SJCRH30 (cell line): ENCODE measurements around the gene LDHAL6B. TPM values are rescaled to one million over a fixed set of nuclear protein-coding genes. Genes with fewer than 3 reads are reported as not detected.

Experiments
- DNase-seq, 2 experiments: peaks; one replicate each; pipeline ENCODE4 v3.0.0-alpha.2; 2015 to 2020
- H3K27ac ChIP-seq: fragments of 250-450 bp; sonication (Bioruptor Pico); 2 replicates; pipeline ENCODE4 v1.5.1; 2020; ENCODE audit warnings: mild to moderate bottlenecking, moderate library complexity
- H3K27me3 ChIP-seq: fragments of 250-450 bp; sonication (Bioruptor Pico); 2 replicates; pipeline ENCODE4 v1.5.1; 2020; ENCODE audit warnings: mild to moderate bottlenecking, moderate library complexity
- H3K36me3 ChIP-seq: fragments of 250-450 bp; sonication (Bioruptor Pico); 2 replicates; pipeline ENCODE4 v1.5.1; 2020; ENCODE audit warnings: mild to moderate bottlenecking, moderate library complexity
- H3K4me1 ChIP-seq: fragments of 250-450 bp; sonication (Bioruptor Pico); 2 replicates; pipeline ENCODE4 v1.5.1; 2020; ENCODE audit warnings: mild to moderate bottlenecking, moderate library complexity
- H3K4me3 ChIP-seq: fragments of 250-450 bp; sonication (Bioruptor Pico); 2 replicates; pipeline ENCODE4 v1.5.1; 2020; ENCODE audit warnings: mild to moderate bottlenecking, moderate library complexity
- H3K9me3 ChIP-seq: fragments of 250-450 bp; sonication (Bioruptor Pico); replicated peaks from 2 replicates; pipeline ENCODE4 v1.5.1; 2020; ENCODE audit warnings: mild to moderate bottlenecking, moderate library complexity
- total RNA-seq: library from RNA; depleted of rRNA; stranded (reverse); fragments of >200 nt; shearing (Covaris generic); gene quantifications from 2 replicates; pipeline ENCODE4 v1.2.3, GENCODE V29; 2014; rRNA removed

LDHAL6B gene
- total RNA-seq, 1 experiment from 2014 or later: not detected

DNA sequence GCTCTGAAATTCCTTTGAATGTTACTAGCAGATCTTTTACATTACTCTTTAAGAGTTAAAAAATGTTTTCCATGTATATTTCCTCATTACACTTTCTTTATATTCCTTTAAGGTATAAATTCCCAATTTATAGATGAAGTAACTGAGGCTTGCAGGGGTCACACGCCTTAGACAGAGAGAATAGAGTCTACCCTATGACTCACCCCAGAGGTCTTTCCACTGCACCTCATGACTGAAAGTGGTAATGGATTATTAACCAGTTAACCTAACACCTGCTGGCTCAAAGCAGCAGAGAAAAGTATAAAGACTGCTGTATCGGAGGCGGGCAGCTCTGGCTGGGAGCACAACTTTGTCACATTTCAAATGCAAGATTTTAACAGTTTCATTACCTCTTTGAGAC is 37.7 kb downstream of the LDHAL6B start:
- no peaks in the 10 kb centered on the region for H3K27me3 ChIP-seq
- DNase-seq: no peak
- H3K4me1 ChIP-seq: no peaks in the 10 kb centered on the region
- H3K4me3 ChIP-seq: no peak overlapping the region
- peaks cover 16% of the 10 kb centered on the region for H3K36me3 ChIP-seq
- H3K27ac ChIP-seq: no peak overlapping the region
- no peaks in the 10 kb centered on the region for H3K9me3 ChIP-seq

DNA sequence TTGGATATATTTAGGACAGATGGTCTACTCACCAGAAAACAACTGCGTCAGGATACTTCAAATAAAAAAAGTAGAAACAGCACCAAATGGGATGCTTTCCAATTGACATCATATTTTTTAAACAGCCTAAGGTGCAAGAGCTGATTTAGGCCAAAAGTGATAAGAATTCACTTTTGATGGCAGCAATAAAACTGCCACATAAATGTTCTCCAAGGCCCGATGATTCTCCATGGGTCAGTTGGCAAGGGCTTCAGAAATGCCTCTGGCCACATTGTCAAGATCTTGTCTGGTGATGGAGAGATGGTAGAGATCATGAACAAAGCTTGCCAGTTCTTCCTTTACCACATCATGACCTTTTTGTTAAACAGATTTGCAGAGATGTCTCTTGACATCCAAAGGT is 38.9 kb downstream of the LDHAL6B start:
- Histone ChIP-seq H3K27ac (no peak overlapping the region), H3K4me1 (no peaks in the 10 kb centered on the region), H3K9me3 (no peaks in the 10 kb centered on the region), H3K36me3 (peaks cover 14% of the 10 kb centered on the region), H3K27me3 (no peaks in the 10 kb centered on the region), H3K4me3 (no peak overlapping the region)
- DNase-seq: no peak

DNA sequence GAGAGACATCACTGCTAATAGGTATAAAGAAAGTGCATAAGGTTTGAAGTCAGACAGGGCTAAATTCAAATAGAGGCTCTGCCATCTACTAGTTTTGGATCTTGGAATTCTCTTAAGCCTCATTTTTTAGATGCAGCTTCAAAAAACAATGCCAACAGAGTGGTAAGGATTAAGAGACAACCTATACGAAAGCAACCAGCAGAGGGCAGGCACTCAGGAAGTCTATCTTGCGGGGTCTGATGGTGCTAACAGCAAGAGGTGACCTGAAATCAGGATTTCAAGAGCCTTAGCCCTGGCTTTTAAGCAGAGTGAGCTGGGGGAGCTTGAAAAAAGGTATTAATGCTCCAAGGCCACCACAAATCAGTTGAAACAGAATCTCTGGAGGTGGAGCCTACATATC is 40.7 kb downstream of the LDHAL6B start:
- peaks cover 15% of the 10 kb centered on the region for H3K36me3 ChIP-seq
- H3K27me3 ChIP-seq: no peaks in the 10 kb centered on the region
- H3K27ac ChIP-seq: no peak overlapping the region
- H3K4me3 ChIP-seq: no peak overlapping the region
- no peaks in the 10 kb centered on the region for H3K9me3 ChIP-seq
- DNase-seq: peak; percentile 50 to 67
- no peaks in the 10 kb centered on the region for H3K4me1 ChIP-seq

DNA sequence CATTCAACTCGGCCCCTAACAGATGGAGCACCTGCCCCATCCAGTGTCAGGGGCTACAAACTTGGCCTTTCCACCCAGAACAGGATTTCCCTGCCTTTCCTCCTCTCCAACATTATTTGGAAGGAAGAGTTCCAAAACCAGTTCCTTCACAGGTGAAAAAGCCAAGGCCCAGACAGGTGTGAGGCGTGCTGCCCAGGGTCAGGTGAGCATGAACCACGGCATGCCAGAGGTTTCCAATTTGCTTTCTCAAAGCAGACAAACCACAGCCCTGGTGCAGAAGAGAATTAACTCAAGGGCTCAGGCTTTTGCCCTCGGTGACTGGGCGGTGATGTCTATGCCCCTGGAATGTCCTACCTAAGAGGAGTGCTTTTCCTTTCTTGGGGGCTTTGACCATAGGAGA is 43.2 kb downstream of the LDHAL6B start:
- peaks cover 9% of the 10 kb centered on the region for H3K36me3 ChIP-seq
- no peak overlapping the region for H3K4me3 ChIP-seq
- no peak for DNase-seq
- no peaks in the 10 kb centered on the region for H3K27me3 ChIP-seq
- no peaks in the 10 kb centered on the region for H3K4me1 ChIP-seq
- H3K9me3 ChIP-seq: no peaks in the 10 kb centered on the region
- no peak overlapping the region for H3K27ac ChIP-seq

DNA sequence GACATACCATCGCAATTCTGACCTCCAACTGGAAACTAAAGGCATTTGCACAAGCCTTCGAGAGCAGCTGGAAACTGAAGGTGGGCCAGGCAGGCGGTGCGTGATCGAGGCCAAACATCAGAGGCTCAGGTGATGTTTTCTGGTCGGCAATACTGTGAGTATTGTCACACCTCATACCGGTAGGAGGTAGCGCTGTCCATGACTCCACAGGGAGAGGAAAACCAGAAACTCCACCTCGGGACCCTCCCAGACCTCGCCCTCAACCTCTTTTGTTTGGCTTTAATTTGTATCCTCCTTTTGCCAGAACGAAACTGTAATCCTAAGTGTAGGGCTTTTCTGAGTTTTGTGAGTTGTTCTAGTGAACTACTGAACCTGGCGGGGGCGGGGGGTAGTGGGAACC is 43.6 kb downstream of the LDHAL6B start:
- Histone ChIP-seq H3K27ac (no peak overlapping the region), H3K4me3 (no peak overlapping the region), H3K4me1 (no peaks in the 10 kb centered on the region), H3K9me3 (no peaks in the 10 kb centered on the region), H3K36me3 (peaks cover 9% of the 10 kb centered on the region), H3K27me3 (no peaks in the 10 kb centered on the region)
- DNase-seq: no peak

DNA sequence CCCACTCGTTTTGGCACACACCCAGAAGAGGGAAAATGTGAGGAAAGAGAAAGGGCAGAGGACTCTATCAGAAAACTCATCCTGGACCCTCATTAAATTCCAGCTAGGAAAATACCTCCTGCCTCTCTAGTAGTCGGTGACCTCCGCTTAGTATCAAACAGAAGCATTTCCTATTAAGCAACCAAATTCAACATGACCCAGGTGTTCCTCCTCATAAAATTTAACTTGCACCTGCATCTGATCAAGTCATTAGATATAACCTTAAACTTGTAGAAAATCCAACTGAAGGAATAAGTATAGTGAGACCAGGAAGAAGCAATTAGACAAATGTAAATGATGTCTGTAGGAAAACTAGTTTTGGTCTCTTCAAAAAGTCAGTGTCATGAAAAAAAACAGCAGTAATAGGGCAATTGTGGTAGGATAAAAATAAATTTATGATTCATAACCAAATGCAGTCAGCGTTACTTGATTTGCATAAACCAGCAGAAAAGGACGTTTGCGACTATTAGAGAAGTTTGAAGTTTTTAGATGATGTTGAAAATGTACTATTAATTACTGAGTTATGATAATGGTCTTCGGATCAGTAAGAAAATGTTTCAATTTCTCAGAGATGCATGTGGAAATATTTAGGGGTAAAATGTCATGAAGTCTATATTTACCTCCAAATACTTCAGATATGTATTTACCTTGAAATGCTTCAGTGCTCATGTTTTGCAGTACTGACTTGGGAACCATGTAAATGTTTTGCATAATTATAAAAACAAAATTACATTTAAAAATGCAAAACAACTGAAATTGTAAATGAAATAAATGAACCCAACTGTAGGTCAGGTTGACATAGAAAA is 44.6 kb downstream of the LDHAL6B start:
- Histone ChIP-seq H3K27me3 (no peaks in the 10 kb centered on the region), H3K36me3 (peaks cover 15% of the 10 kb centered on the region), H3K4me1 (no peaks in the 10 kb centered on the region), H3K9me3 (no peaks in the 10 kb centered on the region), H3K27ac (no peak overlapping the region), H3K4me3 (no peak overlapping the region)
- no peak for DNase-seq

DNA sequence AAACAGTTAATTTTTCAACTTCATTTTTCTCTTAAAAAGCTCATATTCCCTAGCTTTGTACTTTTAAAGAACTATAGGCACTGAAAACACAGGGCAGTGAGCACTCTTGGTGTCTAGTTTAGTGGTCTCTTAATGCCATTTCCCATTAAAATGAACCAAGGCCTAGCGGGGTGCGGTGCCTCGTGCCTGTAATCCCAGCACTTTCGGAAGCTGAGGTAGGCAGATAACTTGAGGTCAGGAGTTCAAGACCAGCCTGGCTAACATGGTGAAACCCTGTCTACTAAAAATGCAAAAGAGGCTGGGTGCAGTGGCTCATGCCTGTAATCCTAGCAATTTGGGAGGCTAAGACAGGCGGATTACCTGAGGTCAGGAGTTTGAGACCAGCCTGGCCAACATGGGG is 45.5 kb downstream of the LDHAL6B start:
- H3K4me3 ChIP-seq: no peak overlapping the region

DNA sequence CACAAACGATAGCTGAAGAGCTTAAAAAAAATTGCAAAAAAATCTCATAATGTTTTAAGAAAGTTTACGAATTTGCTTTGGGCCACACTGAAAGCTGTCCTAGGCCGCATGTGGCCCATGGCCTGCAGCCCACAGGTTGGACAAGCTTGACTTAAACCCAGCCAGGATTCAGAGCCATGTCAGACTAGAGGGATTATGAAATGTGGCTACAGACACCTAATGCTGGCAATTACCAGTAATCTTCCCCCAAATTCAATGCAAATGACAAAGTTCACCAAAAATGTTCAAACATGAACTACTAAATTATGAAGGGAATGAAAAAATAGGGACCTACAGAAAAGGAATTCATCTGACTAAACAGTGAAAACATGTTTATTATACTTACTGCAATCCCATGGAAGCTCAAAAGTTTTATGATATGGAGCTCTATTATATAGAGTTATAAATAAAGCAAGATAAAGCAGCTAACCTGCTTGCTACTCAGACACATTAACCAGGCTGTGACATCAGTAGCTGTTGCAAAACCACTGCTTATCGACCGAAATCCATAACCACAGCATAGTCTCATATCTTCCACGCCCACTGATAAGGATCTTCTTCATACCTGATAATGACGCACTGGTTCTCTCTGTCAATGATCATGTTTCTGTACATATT is 49.2 kb downstream of the LDHAL6B start:
- no peak for DNase-seq
- H3K27ac ChIP-seq: no peak overlapping the region
- H3K9me3 ChIP-seq: no peaks in the 10 kb centered on the region
- no peak overlapping the region for H3K4me3 ChIP-seq
- no peaks in the 10 kb centered on the region for H3K27me3 ChIP-seq
- H3K4me1 ChIP-seq: no peaks in the 10 kb centered on the region
- peaks cover 25% of the 10 kb centered on the region for H3K36me3 ChIP-seq

More for the DNA sequence above, 45.5 kb downstream of the LDHAL6B start:
- H3K27me3 ChIP-seq: no peaks in the 10 kb centered on the region
- DNase-seq: no peak
- H3K27ac ChIP-seq: no peak overlapping the region
- no peaks in the 10 kb centered on the region for H3K4me1 ChIP-seq
- H3K36me3 ChIP-seq: peaks cover 19% of the 10 kb centered on the region
- no peaks in the 10 kb centered on the region for H3K9me3 ChIP-seq

DNA sequence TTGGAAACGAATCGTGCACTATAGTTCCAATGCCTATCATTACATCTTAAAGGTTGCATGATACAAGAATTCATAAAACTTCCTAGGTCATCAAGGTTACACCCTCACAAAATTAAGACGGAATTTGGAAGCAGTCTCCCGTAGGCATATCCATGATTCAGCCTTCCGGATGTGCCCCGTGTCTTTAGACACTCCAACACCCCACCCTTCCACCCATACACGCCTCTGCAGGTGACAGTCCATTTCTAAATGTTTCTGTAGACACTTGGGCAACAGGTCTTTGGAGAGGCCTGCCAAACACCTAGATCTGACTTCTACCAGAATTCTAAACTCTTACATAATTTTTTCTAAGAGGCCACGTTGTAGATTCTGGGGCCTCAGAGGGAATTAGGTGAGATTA is 49.8 kb downstream of the LDHAL6B start:
- no peaks in the 10 kb centered on the region for H3K27me3 ChIP-seq
- H3K4me1 ChIP-seq: no peaks in the 10 kb centered on the region
- no peak for DNase-seq
- H3K27ac ChIP-seq: no peak overlapping the region
- no peaks in the 10 kb centered on the region for H3K9me3 ChIP-seq
- H3K4me3 ChIP-seq: no peak overlapping the region
- peaks cover 22% of the 10 kb centered on the region for H3K36me3 ChIP-seq

DNA sequence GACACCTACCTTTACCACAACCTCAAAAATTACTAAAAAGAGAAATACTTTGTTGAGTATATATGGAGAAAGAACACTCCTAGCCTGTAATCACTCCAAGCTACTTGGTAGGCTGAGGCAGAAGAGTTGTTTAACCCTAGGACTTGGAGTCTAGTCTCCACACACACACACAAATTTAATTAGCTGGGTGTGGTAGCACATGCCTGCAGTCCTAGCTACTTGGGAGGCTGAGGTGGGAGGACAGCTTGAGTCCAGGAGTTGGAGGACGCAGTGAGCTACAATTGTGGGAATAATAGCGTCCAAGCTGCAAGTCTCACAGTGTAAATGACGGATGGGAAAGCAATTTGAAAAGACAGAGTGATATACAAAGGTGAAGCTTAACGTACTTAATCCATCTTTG is 50.5 kb downstream of the LDHAL6B start:
- no peak for DNase-seq
- H3K27ac ChIP-seq: no peak overlapping the region

More for the DNA sequence above, 50.5 kb downstream of the LDHAL6B start:
- Histone ChIP-seq H3K36me3 (peaks cover 20% of the 10 kb centered on the region), H3K4me3 (no peak overlapping the region), H3K27me3 (no peaks in the 10 kb centered on the region), H3K9me3 (no peaks in the 10 kb centered on the region), H3K4me1 (no peaks in the 10 kb centered on the region)

Other genes with a start within 250 kb of the LDHAL6B start
- gene RNF111, start 219.2 kb upstream of the LDHAL6B start, total RNA-seq: 27.2 and 30.1 TPM in 2 replicates
- gene CCNB2, start 101.7 kb upstream of the LDHAL6B start, total RNA-seq: 193 and 201 TPM in 2 replicates
- gene MYO1E, start 166.0 kb downstream of the LDHAL6B start, total RNA-seq: 116 and 176 TPM in 2 replicates
- gene FAM81A, start 231.3 kb downstream of the LDHAL6B start, total RNA-seq: 27.3 and 32.2 TPM in 2 replicates